Lower leg skin (tissue), 3 donors: ENCODE results near the gene NKAIN1.

Experiments used
- POLR2A ChIP-seq, 2 donors: fragments of 450-650 bp; IDR thresholded peaks; one replicate each; pipeline ENCODE4 v1.6.1; 2016 to 2017; ENCODE audit warnings: antibody characterized with exemption in 2 of 2, mild to moderate bottlenecking in 1 of 2, moderate library complexity in 1 of 2
- TF ChIP-seq, protein P1 (sequence below), 3 donors: fragments of 450-650 bp; IDR thresholded peaks; one replicate each; pipeline ENCODE4 v1.5.1; 2016; ENCODE audit warnings: antibody characterized with exemption in 3 of 3, mild to moderate bottlenecking in 3 of 3, moderate library complexity in 2 of 3

DNA sequence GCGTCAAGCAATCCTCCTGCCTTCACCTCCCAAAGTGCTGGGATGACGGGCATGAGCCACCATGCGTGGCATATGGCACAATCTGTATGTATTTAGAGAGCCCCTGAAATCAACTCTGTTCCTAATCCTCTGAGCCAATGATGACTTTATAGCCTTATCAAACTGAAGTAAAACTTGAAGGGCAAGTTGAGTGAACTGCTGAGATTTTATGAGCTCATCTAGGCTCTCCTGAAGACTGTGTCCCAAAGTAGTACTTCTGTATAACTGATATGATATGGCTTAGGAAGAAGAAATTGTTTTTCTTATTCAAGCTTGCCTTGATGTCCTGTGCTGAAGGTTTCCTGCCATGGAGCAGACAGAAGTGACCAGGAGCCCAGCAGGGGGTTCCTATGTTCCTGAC is 23.7 kb upstream of the NKAIN1 start:
- TF ChIP-seq POLR2A (IDR thresholded peaks at IDR 0.05), result no peak
- TF ChIP-seq, protein P1, sequence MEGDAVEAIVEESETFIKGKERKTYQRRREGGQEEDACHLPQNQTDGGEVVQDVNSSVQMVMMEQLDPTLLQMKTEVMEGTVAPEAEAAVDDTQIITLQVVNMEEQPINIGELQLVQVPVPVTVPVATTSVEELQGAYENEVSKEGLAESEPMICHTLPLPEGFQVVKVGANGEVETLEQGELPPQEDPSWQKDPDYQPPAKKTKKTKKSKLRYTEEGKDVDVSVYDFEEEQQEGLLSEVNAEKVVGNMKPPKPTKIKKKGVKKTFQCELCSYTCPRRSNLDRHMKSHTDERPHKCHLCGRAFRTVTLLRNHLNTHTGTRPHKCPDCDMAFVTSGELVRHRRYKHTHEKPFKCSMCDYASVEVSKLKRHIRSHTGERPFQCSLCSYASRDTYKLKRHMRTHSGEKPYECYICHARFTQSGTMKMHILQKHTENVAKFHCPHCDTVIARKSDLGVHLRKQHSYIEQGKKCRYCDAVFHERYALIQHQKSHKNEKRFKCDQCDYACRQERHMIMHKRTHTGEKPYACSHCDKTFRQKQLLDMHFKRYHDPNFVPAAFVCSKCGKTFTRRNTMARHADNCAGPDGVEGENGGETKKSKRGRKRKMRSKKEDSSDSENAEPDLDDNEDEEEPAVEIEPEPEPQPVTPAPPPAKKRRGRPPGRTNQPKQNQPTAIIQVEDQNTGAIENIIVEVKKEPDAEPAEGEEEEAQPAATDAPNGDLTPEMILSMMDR (IDR thresholded peaks at IDR 0.05), result no peak
